Lower leg skin (tissue), 3 donors: ENCODE results near the gene COPG1.

Experiments used
- CTCF ChIP-seq, 3 donors: fragments of 450-650 bp; IDR thresholded peaks; one replicate each; pipeline ENCODE4 v1.5.1; 2016; ENCODE audit warnings: antibody characterized with exemption in 3 of 3, mild to moderate bottlenecking in 3 of 3, moderate library complexity in 2 of 3
- POLR2A ChIP-seq, 2 donors: fragments of 450-650 bp; IDR thresholded peaks; one replicate each; pipeline ENCODE4 v1.6.1; 2016 to 2017; ENCODE audit warnings: antibody characterized with exemption in 2 of 2, mild to moderate bottlenecking in 1 of 2, moderate library complexity in 1 of 2

- TF ChIP-seq CTCF (IDR thresholded peaks at IDR 0.05) (no peak), POLR2A (IDR thresholded peaks at IDR 0.05) (no peak)
Observed at GRCh38 chr3:129305592-129306091, 56.2 kb downstream of the COPG1 start.
